RWPE2 (cell line): ENCODE data around the gene ASXL3.

Experiments used
- ATAC-seq: fragments of 200-7000 bp; cut with Tn5 transposase; 3 replicates; pipeline ENCODE4 v1.9.1; 2021; ENCODE audit warnings: low read depth
- DNase-seq: peaks from one replicate; pipeline ENCODE4 v3.0.0-alpha.2; 2020; ENCODE audit warnings: low spot score
- H3K27ac ChIP-seq: fragments of 450-650 bp; 2 replicates; pipeline ENCODE4 v1.5.1; 2017; ENCODE audit warnings: mild to moderate bottlenecking; ENCODE audit not compliant: poor library complexity, severe bottlenecking
- H3K27me3 ChIP-seq: fragments of 250-450 bp; sonication (Bioruptor Pico); 2 replicates; pipeline ENCODE4 v1.5.1; 2021; ENCODE audit warnings: mild to moderate bottlenecking, moderate library complexity; ENCODE audit not compliant: insufficient read depth, poor library complexity, severe bottlenecking
- H3K36me3 ChIP-seq: fragments of 250-450 bp; sonication (Bioruptor Pico); 2 replicates; pipeline ENCODE4 v1.5.1; 2020; ENCODE audit warnings: low read depth, mild to moderate bottlenecking, moderate library complexity
- H3K4me1 ChIP-seq: fragments of 250-450 bp; sonication (Bioruptor Pico); 2 replicates; pipeline ENCODE4 v1.5.1; 2021; ENCODE audit warnings: mild to moderate bottlenecking, moderate library complexity; ENCODE audit not compliant: insufficient read depth, poor library complexity, severe bottlenecking
- H3K4me3 ChIP-seq: fragments of 250-450 bp; sonication (Bioruptor Pico); 2 replicates; pipeline ENCODE4 v1.5.1; 2021; ENCODE audit warnings: mild to moderate bottlenecking, moderate library complexity; ENCODE audit not compliant: severe bottlenecking
- H3K9me3 ChIP-seq: fragments of 250-450 bp; sonication (Bioruptor Pico); 2 replicates; pipeline ENCODE4 v1.5.1; 2021; ENCODE audit warnings: mild to moderate bottlenecking, moderate library complexity; ENCODE audit not compliant: severe bottlenecking
- TF ChIP-seq, protein P1 (sequence below): fragments of 450-650 bp; IDR thresholded peaks from one replicate; pipeline ENCODE4 v1.5.1; 2017; ENCODE audit warnings: mild to moderate bottlenecking, moderate library complexity; ENCODE audit not compliant: poor library complexity, severe bottlenecking

Gene ASXL3

DNA sequence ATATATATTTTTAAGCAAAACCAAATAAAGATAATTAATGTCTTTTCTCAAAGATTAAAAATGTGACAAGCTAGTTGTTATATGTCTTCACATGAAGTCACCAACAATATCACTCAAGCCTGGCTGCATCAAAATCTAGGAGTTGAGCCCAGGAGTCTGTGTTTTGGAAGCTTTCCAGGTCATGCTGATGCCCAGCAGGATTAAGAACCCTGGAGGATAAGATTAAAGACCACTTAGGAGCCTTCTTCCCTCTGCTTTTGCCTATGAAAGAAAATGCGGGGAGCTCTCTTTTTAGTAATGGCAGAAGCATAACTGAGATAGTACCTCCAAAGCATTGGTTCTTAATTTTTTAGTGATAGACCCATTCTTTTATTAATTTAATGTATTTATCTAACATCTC is 157.4 kb downstream of the ASXL3 start:
- peaks cover 4% of the 10 kb centered on the region for H3K27me3 ChIP-seq
- no peak for ATAC-seq
- DNase-seq: no peak
- H3K9me3 ChIP-seq: no peaks in the 10 kb centered on the region
- no peak overlapping the region for H3K27ac ChIP-seq
- H3K36me3 ChIP-seq: no peaks in the 10 kb centered on the region
- no peaks in the 10 kb centered on the region for H3K4me1 ChIP-seq
- TF ChIP-seq, protein P1, sequence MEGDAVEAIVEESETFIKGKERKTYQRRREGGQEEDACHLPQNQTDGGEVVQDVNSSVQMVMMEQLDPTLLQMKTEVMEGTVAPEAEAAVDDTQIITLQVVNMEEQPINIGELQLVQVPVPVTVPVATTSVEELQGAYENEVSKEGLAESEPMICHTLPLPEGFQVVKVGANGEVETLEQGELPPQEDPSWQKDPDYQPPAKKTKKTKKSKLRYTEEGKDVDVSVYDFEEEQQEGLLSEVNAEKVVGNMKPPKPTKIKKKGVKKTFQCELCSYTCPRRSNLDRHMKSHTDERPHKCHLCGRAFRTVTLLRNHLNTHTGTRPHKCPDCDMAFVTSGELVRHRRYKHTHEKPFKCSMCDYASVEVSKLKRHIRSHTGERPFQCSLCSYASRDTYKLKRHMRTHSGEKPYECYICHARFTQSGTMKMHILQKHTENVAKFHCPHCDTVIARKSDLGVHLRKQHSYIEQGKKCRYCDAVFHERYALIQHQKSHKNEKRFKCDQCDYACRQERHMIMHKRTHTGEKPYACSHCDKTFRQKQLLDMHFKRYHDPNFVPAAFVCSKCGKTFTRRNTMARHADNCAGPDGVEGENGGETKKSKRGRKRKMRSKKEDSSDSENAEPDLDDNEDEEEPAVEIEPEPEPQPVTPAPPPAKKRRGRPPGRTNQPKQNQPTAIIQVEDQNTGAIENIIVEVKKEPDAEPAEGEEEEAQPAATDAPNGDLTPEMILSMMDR: no peak
- no peak overlapping the region for H3K4me3 ChIP-seq

DNA sequence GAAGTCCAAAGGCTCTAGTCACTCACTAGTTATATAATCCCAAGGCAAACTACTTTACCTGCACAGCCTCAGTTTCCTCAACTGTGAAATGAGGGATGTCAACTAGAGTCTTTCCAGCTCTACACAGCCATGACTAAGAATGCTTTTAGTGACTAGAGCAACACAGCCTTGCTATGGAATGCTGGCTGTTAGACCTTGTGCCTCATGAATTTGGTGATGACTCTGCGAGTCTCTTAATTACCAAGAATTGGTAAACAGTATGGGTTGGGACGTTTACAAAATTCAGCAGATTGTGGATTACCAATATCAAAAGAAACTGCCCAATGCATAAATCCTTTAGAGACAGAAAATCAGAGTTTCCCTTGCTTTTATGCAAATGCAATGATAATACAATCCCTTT is 163.7 kb downstream of the ASXL3 start:
- DNase-seq (no peak), ATAC-seq (no peak)
- no peaks in the 10 kb centered on the region for H3K36me3 ChIP-seq
- H3K27me3 ChIP-seq: peaks cover 4% of the 10 kb centered on the region
- H3K27ac ChIP-seq: no peak overlapping the region
- H3K9me3 ChIP-seq: no peaks in the 10 kb centered on the region
- no peak overlapping the region for H3K4me3 ChIP-seq
- TF ChIP-seq, protein P1: no peak
- H3K4me1 ChIP-seq: no peaks in the 10 kb centered on the region

DNA sequence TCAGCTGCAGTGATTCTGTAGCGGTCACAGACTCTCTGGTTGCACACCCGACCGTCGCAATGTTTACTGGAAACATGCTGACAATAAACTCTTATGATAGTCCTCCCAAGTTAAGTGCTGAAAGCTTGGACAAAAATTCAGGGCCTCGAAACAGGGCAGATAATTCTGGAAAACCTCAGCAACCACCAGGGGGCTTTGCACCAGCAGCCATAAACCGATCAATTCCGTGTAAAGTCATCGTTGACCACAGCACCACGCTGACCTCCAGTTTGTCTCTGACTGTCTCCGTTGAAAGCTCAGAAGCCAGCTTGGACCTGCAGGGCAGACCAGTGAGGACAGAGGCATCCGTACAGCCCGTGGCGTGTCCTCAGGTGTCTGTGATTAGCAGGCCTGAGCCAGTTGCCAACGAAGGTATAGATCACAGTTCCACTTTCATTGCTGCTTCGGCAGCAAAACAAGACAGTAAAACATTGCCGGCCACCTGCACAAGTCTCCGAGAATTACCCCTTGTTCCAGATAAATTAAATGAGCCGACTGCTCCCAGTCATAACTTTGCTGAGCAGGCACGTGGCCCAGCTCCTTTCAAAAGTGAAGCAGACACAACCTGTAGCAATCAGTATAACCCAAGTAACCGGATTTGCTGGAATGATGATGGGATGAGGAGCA is 166.1 kb downstream of the ASXL3 start:
- H3K4me3 ChIP-seq: no peak overlapping the region
- H3K27ac ChIP-seq: no peak overlapping the region
- H3K36me3 ChIP-seq: no peaks in the 10 kb centered on the region
- TF ChIP-seq, protein P1: no peak
- ATAC-seq (no peak), DNase-seq (no peak)
- no peaks in the 10 kb centered on the region for H3K9me3 ChIP-seq
- H3K4me1 ChIP-seq: no peaks in the 10 kb centered on the region
- H3K27me3 ChIP-seq: no peaks in the 10 kb centered on the region

DNA sequence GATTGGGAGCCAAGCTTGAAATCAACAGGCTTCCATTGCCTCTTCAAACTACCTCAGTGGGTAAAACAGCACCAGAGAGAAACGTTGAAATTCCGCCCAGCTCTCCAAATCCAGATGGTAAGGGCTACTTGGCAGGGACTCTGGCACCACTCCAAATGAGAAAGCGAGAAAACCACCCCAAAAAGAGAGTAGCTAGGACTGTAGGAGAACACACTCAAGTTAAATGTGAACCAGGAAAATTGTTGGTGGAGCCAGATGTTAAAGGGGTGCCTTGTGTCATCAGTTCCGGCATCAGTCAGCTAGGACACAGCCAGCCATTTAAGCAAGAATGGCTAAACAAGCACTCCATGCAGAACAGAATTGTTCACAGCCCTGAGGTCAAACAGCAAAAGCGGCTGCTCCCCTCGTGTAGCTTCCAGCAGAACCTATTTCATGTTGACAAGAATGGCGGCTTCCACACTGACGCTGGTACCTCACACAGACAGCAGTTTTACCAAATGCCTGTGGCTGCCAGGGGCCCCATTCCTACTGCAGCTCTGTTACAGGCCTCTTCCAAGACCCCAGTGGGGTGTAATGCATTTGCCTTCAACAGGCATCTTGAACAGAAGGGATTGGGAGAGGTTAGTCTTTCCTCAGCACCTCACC is 167.3 kb downstream of the ASXL3 start:
- TF ChIP-seq, protein P1: no peak
- no peak for ATAC-seq
- H3K4me3 ChIP-seq: no peak overlapping the region
- H3K36me3 ChIP-seq: no peaks in the 10 kb centered on the region
- no peaks in the 10 kb centered on the region for H3K27me3 ChIP-seq
- no peaks in the 10 kb centered on the region for H3K4me1 ChIP-seq
- no peak for DNase-seq
- no peaks in the 10 kb centered on the region for H3K9me3 ChIP-seq
- no peak overlapping the region for H3K27ac ChIP-seq
